Loucy (cell line): ENCODE measurements around the gene ORMDL3.

Experiments used
- H2AFZ ChIP-seq: fragments of 200-600 bp; sonication (generic); 2 replicates; pipeline ENCODE4 v1.6.0; 2016; ENCODE audit warnings: antibody characterized with exemption, mild to moderate bottlenecking, low read length, moderate library complexity
- H3F3A ChIP-seq: fragments of 200-600 bp; 2 replicates; pipeline ENCODE4 v1.6.0; 2016; ENCODE audit warnings: antibody characterized with exemption, low read depth, mild to moderate bottlenecking
- H3K27me3 ChIP-seq: fragments of 200-600 bp; sonication (generic); 2 replicates; pipeline ENCODE4 v1.6.1; 2014; ENCODE audit warnings: low read length, mild to moderate bottlenecking; ENCODE audit not compliant: insufficient read depth, poor library complexity, severe bottlenecking
- H3K36me3 ChIP-seq: fragments of 200-600 bp; sonication (generic); 2 replicates; pipeline ENCODE4 v1.6.1; 2016; ENCODE audit warnings: low read length; ENCODE audit not compliant: insufficient read depth
- H3K4me1 ChIP-seq: fragments of 200-600 bp; sonication (generic); 2 replicates; pipeline ENCODE4 v1.5.1; 2014; ENCODE audit warnings: low read length, mild to moderate bottlenecking; ENCODE audit not compliant: insufficient read depth, poor library complexity, severe bottlenecking
- H3K4me2 ChIP-seq: fragments of 200-600 bp; sonication (generic); 2 replicates; pipeline ENCODE4 v1.6.0; 2014; ENCODE audit warnings: antibody characterized with exemption, low read length, low read depth, mild to moderate bottlenecking; ENCODE audit not compliant: poor library complexity, severe bottlenecking
- H3K4me3 ChIP-seq: fragments of 200-600 bp; sonication (generic); 2 replicates; pipeline ENCODE4 v1.5.1; 2014; ENCODE audit warnings: low read length, mild to moderate bottlenecking, mixed read lengths; ENCODE audit not compliant: poor library complexity, severe bottlenecking
- H3K79me2 ChIP-seq: fragments of 200-600 bp; sonication (generic); 2 replicates; pipeline ENCODE4 v1.6.1; 2014; ENCODE audit warnings: low read length; ENCODE audit not compliant: insufficient read depth
- H3K9ac ChIP-seq: fragments of 200-600 bp; sonication (generic); 2 replicates; pipeline ENCODE4 v1.6.0; 2014; ENCODE audit warnings: mild to moderate bottlenecking, low read depth, low read length, moderate library complexity; ENCODE audit not compliant: poor library complexity, severe bottlenecking
- H3K9me2 ChIP-seq: fragments of 200-600 bp; sonication (generic); replicated peaks from 2 replicates; pipeline ENCODE4 v1.6.1; 2016; ENCODE audit warnings: low read depth, low read length, mixed read lengths
- H3K9me3 ChIP-seq: fragments of 200-600 bp; sonication (generic); 2 replicates; pipeline ENCODE4 v1.6.1; 2014; ENCODE audit warnings: mild to moderate bottlenecking, antibody characterized with exemption, low read length, low read depth; ENCODE audit not compliant: insufficient read depth
- H4K20me1 ChIP-seq: fragments of 200-600 bp; sonication (generic); 2 replicates; pipeline ENCODE4 v1.6.0; 2014; ENCODE audit warnings: antibody characterized with exemption, low read length, mild to moderate bottlenecking; ENCODE audit not compliant: insufficient read depth, poor library complexity, severe bottlenecking
- EZH2phosphoT487 ChIP-seq: fragments of 200-600 bp; IDR thresholded peaks from 2 replicates; pipeline ENCODE4 v1.6.1; 2018; ENCODE audit warnings: antibody characterized with exemption, mild to moderate bottlenecking, moderate library complexity, borderline replicate concordance
- TF ChIP-seq, protein P1 (sequence below): fragments of 200-600 bp; sonication (generic); conservative IDR thresholded peaks from 2 replicates; pipeline ENCODE4 v1.5.1; 2014; ENCODE audit warnings: mild to moderate bottlenecking, antibody characterized with exemption, low read length

Gene ORMDL3

DNA sequence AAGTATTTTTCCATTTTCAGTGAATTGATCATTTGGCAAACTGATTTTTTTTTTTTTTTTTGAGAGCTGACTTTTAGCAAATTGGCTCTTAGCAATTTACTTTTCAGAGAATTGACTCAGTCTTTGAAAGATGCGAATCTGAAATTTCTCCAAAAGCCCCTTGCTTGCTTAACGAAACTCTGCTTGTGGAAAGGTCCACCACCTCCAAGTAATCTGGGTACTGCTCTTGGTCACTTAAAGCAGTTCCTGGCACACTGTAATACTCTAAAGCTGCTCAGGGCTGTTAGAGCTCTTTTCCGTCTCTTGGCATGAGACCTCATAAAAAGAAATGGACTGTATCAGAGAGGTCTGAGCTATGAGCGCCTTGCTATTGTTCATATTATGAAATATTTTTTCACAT lies 11.8 kb downstream of the ORMDL3 start:
- Histone ChIP-seq H3K9me2 (no peaks in the 10 kb centered on the region), H3K4me2 (no peak overlapping the region), H3K36me3 (no peaks in the 10 kb centered on the region), H3K79me2 (no peaks in the 10 kb centered on the region), H3K4me3 (no peak overlapping the region), H3F3A (no peaks in the 10 kb centered on the region), H3K9me3 (no peaks in the 10 kb centered on the region), H3K9ac (no peak overlapping the region), H4K20me1 (no peaks in the 10 kb centered on the region), H3K27me3 (no peaks in the 10 kb centered on the region), H3K4me1 (peaks cover under 1% of the 10 kb centered on the region), H2AFZ (no peak overlapping the region)
- TF ChIP-seq EZH2phosphoT487: no peak
- TF ChIP-seq, protein P1, sequence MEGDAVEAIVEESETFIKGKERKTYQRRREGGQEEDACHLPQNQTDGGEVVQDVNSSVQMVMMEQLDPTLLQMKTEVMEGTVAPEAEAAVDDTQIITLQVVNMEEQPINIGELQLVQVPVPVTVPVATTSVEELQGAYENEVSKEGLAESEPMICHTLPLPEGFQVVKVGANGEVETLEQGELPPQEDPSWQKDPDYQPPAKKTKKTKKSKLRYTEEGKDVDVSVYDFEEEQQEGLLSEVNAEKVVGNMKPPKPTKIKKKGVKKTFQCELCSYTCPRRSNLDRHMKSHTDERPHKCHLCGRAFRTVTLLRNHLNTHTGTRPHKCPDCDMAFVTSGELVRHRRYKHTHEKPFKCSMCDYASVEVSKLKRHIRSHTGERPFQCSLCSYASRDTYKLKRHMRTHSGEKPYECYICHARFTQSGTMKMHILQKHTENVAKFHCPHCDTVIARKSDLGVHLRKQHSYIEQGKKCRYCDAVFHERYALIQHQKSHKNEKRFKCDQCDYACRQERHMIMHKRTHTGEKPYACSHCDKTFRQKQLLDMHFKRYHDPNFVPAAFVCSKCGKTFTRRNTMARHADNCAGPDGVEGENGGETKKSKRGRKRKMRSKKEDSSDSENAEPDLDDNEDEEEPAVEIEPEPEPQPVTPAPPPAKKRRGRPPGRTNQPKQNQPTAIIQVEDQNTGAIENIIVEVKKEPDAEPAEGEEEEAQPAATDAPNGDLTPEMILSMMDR: no peak

DNA sequence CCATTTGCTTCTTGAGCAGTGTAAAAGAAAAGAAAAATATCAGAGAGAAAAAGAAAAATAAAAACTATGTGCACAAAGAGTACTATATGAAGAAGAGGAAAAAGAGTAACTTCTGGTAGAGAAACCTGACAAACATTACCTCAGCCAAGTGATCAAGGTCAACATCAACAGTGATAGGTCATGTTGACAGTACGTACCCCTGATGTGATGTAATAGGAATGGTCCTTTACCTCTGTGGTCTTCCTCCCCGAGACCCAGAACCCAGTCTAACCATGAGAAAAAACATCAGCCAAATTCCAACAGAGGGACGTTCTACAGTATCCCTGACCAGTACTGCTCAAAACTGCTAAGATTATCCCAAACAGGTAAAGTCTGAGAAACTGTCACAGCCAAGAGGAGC lies 13.4 kb downstream of the ORMDL3 start:
- Histone ChIP-seq H3K79me2 (no peaks in the 10 kb centered on the region), H3K27me3 (no peaks in the 10 kb centered on the region), H4K20me1 (no peaks in the 10 kb centered on the region), H3K4me1 (no peaks in the 10 kb centered on the region), H3K9ac (no peak overlapping the region), H3K9me3 (no peaks in the 10 kb centered on the region), H3K36me3 (no peaks in the 10 kb centered on the region), H3F3A (no peaks in the 10 kb centered on the region), H3K4me3 (no peak overlapping the region), H2AFZ (no peak overlapping the region), H3K9me2 (no peaks in the 10 kb centered on the region), H3K4me2 (no peak overlapping the region)
- TF ChIP-seq EZH2phosphoT487: no peak
- TF ChIP-seq, protein P1: no peak

DNA sequence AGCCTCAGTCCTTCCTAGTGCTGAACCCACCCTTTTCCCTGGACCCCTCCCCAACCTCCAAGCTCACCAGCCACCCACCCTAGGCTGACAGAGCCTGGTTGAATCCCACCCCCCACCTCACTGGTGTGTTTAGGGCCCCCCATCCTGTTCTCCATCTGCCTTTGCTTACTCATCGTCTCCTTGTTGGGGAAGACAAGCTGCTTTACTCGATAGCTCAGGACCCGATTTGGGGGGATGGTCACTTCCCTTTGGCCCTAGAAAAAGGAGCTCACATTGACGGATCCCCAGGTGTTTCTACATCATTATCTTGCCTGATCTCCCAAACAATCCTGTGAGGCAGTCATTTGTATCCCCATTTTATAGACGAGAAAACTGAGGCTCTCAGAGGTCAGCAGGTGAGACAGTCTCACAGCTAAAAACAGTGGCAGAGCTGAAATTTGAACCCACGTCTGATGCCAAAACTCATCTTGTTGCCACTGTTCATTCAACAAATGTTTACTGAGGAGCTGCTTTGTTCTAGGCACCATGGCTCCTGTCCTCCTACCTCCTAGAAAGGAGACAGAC lies 18.5 kb downstream of the ORMDL3 start:
- no peaks in the 10 kb centered on the region for H3K9me2 ChIP-seq
- TF ChIP-seq, protein P1: no peak
- TF ChIP-seq EZH2phosphoT487: no peak

More for the DNA sequence above, 18.5 kb downstream of the ORMDL3 start:
- no peaks in the 10 kb centered on the region for H3K9me3 ChIP-seq
- H3K4me2 ChIP-seq: no peak overlapping the region
- H3F3A ChIP-seq: no peaks in the 10 kb centered on the region
- H3K79me2 ChIP-seq: no peaks in the 10 kb centered on the region
- peaks cover under 1% of the 10 kb centered on the region for H3K4me1 ChIP-seq
- no peaks in the 10 kb centered on the region for H3K27me3 ChIP-seq
- H3K9ac ChIP-seq: no peak overlapping the region
- H2AFZ ChIP-seq: no peak overlapping the region
- no peak overlapping the region for H3K4me3 ChIP-seq
- H4K20me1 ChIP-seq: no peaks in the 10 kb centered on the region
- no peaks in the 10 kb centered on the region for H3K36me3 ChIP-seq
